ENCODE data around the gene ZBED5. TPM values are rescaled to one million over a fixed set of nuclear protein-coding genes. Genes with fewer than 3 reads are reported as not detected.
A peak's percentile ranks its signal among the peaks of the same experiment; 100 is the strongest.

The ZBED5 gene
- total and polyA plus RNA-seq, 3 donors from 2014 or later, result 27.0 to 37.3 (median 30.4) TPM

GRCh38 chr11:10856689-10857458 is 979 bp downstream of the ZBED5 start:
- TF ChIP-seq CTCF (IDR thresholded peaks at IDR 0.05) (no peak), POLR2A (IDR thresholded peaks at IDR 0.05) (no peak)
- H3K4me3 ChIP-seq, result peak overlapping the region; percentile 92 to 94
- intact Hi-C loops (cut with DNase I; ENCODE audit: low total_unique reads), result loop anchor here (5.0 kb wide), 1 partner anchor 50 kb away; the partner anchor contains the start of gene EIF4G2
- no peak for DNase-seq
- H3K36me3 ChIP-seq (ENCODE audit: low read depth, missing control alignments), result no peaks in the 10 kb centered on the region
- WGBS, 2 donors, result 1 to 2% methylated on average over 17 of the region's 17 CpGs
- H3K27ac ChIP-seq, result peak overlapping the region; percentile 97 to 98
- H3K9me3 ChIP-seq, result no peaks in the 10 kb centered on the region
- H3K4me1 ChIP-seq, result peaks cover 5% of the 10 kb centered on the region
- H3K27me3 ChIP-seq, result no peaks in the 10 kb centered on the region

GRCh38 chr11:10855295-10855694 is 2.6 kb downstream of the ZBED5 start:
- H3K4me3 ChIP-seq, result no peak overlapping the region
- intact Hi-C loops (cut with DNase I; ENCODE audit: low total_unique reads), result loop anchor here (5.0 kb wide), 1 partner anchor 48 kb away; the partner anchor contains the start of gene EIF4G2
- no peak for TF ChIP-seq CTCF (IDR thresholded peaks at IDR 0.05)
- TF ChIP-seq POLR2A (IDR thresholded peaks at IDR 0.05), result no peak
- no peak overlapping the region for H3K27ac ChIP-seq
- DNase-seq, result no peak
- peaks cover 5% of the 10 kb centered on the region for H3K4me1 ChIP-seq
- no peaks in the 10 kb centered on the region for H3K9me3 ChIP-seq
- H3K36me3 ChIP-seq (ENCODE audit: low read depth, missing control alignments), result no peaks in the 10 kb centered on the region
- WGBS, 2 donors, result 93 to 97% methylated on average over 2 of the region's 2 CpGs
- no peaks in the 10 kb centered on the region for H3K27me3 ChIP-seq

- H3K4me1 ChIP-seq, result no peaks in the 10 kb centered on the region
- no peak for TF ChIP-seq CTCF (IDR thresholded peaks at IDR 0.05)
- no peak for TF ChIP-seq POLR2A (IDR thresholded peaks at IDR 0.05)
- no peak for DNase-seq
- H3K36me3 ChIP-seq (ENCODE audit: low read depth, missing control alignments), result no peaks in the 10 kb centered on the region
- H3K9me3 ChIP-seq, result no peaks in the 10 kb centered on the region
- 79 to 82% methylated on average over 3 of the region's 3 CpGs for WGBS, 2 donors
- intact Hi-C loops (cut with DNase I; ENCODE audit: low total_unique reads), result no loop called here
- no peak overlapping the region for H3K4me3 ChIP-seq
- no peaks in the 10 kb centered on the region for H3K27me3 ChIP-seq
- H3K27ac ChIP-seq, result no peak overlapping the region
Measured at GRCh38 chr11:10847960-10848860, 9.6 kb downstream of the ZBED5 start.

GRCh38 chr11:10846660-10847059 is 11.2 kb downstream of the ZBED5 start:
- Histone ChIP-seq H3K27me3 (no peaks in the 10 kb centered on the region), H3K4me1 (no peaks in the 10 kb centered on the region), H3K36me3 (ENCODE audit: low read depth, missing control alignments) (no peaks in the 10 kb centered on the region), H3K9me3 (no peaks in the 10 kb centered on the region), H3K27ac (no peak overlapping the region), H3K4me3 (no peak overlapping the region)
- no peak for DNase-seq
- no peak for TF ChIP-seq POLR2A (IDR thresholded peaks at IDR 0.05)
- no peak for TF ChIP-seq CTCF (IDR thresholded peaks at IDR 0.05)
- intact Hi-C loops (cut with DNase I; ENCODE audit: low total_unique reads), result no loop called here
